Measurements from ENCODE around the gene EDAR. TPM values are rescaled to one million over a fixed set of nuclear protein-coding genes. Genes with fewer than 3 reads are reported as not detected.

EDAR gene
- total and polyA plus RNA-seq, 11 donors, result 0.01 to 0.20 (median 0.16) TPM; not detected in 8

DNA sequence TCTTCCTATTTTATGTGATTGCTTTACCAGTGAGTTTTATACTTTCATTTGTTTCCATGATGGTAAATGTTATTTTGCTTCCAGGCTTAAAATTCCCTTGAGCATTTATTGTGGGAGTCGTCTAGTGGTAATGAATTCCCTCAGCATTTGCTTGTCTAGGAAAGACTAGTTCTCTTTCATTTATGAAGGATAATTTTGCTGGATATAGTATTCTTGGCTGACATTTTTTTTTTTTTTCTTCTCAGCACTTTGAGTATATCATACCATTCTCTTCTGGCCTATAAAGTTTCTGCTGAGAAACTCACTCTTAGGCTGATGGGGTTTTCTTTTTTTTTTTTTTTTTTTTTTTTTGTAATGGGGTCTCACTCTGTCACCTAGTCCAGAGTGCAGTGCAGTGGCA is 99.1 kb downstream of the EDAR start:
- Histone ChIP-seq H3K9me3 (peaks cover 0 to 54% (median 20%) of the 10 kb centered on the region in 12 donors), H3K36me3 (no peaks in the 10 kb centered on the region), H3K4me3 (no peak overlapping the region), H3K27ac (no peak overlapping the region), H3K4me1 (no peaks in the 10 kb centered on the region), H3K27me3 (no peaks in the 10 kb centered on the region)
- no peak for ATAC-seq
- intact Hi-C loops (cut with DNase I), result no loop called here
- TF ChIP-seq, protein P1, sequence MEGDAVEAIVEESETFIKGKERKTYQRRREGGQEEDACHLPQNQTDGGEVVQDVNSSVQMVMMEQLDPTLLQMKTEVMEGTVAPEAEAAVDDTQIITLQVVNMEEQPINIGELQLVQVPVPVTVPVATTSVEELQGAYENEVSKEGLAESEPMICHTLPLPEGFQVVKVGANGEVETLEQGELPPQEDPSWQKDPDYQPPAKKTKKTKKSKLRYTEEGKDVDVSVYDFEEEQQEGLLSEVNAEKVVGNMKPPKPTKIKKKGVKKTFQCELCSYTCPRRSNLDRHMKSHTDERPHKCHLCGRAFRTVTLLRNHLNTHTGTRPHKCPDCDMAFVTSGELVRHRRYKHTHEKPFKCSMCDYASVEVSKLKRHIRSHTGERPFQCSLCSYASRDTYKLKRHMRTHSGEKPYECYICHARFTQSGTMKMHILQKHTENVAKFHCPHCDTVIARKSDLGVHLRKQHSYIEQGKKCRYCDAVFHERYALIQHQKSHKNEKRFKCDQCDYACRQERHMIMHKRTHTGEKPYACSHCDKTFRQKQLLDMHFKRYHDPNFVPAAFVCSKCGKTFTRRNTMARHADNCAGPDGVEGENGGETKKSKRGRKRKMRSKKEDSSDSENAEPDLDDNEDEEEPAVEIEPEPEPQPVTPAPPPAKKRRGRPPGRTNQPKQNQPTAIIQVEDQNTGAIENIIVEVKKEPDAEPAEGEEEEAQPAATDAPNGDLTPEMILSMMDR (IDR thresholded peaks at IDR 0.05), result no peak
- TF ChIP-seq POLR2A (IDR thresholded peaks at IDR 0.05), result no peak
- DNase-seq, result no peak
- 94 to 98% (median 95%) methylated on average over 1 of the region's 1 CpG for WGBS, 4 donors

DNA sequence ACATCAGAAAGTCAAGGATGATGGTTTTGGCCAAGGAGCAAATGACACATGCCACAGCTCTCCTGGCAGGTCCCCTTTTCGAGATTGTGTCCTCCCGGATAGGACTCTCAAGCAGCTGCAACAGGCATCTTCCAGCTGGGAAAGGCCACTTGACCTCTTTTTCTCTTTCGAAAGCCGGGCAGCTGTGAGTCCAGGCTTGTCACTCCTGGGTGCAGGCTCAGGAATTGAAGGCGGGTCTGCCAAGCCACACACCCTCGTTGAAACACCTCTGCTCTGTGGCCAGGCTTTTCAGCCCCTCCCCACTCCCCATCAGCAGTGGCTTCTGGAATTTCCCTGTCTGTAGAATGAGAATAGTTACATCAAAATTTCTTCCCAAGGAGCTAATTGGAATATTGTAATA is 104.4 kb downstream of the EDAR start:
- Histone ChIP-seq H3K36me3 (no peaks in the 10 kb centered on the region), H3K27me3 (no peaks in the 10 kb centered on the region), H3K4me3 (no peak overlapping the region), H3K27ac (no peak overlapping the region), H3K4me1 (no peaks in the 10 kb centered on the region), H3K9me3 (peaks cover 0 to 57% (median 15%) of the 10 kb centered on the region in 12 donors)
- no peak for TF ChIP-seq POLR2A (IDR thresholded peaks at IDR 0.05)
- TF ChIP-seq, protein P1 (IDR thresholded peaks at IDR 0.05), result no peak
- 42 to 49% (median 45%) methylated on average over 6 of the region's 6 CpGs for WGBS, 4 donors
- DNase-seq (no peak), ATAC-seq (no peak)
- intact Hi-C loops (cut with DNase I), result no loop called here

DNA sequence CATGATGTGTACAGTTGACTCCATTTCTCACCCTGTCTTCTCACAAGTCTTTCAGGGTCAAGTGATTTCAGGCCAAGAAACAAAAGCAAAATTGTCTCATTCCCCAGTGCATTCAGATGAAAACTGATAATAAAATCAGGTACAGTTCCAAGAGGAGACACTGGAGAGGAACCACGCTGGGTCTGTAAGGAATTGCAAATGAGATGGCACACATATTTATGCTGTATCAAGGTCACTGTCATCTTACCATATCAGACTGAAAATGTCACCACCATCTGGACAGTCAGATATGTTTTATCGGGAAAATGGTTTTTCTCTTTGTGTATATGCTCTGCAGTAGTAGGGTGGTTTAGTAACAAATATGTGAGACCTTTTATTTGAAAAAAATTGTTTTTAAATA is 110.7 kb downstream of the EDAR start:
- DNase-seq, result no peak
- ATAC-seq, result no peak
- Histone ChIP-seq H3K27ac (no peak overlapping the region), H3K36me3 (no peaks in the 10 kb centered on the region), H3K4me1 (no peaks in the 10 kb centered on the region), H3K4me3 (no peak overlapping the region), H3K27me3 (no peaks in the 10 kb centered on the region), H3K9me3 (peaks cover 0 to 24% (median 6%) of the 10 kb centered on the region in 12 donors)
- no peak for TF ChIP-seq POLR2A (IDR thresholded peaks at IDR 0.05)
- TF ChIP-seq, protein P1 (IDR thresholded peaks at IDR 0.05), result no peak
- intact Hi-C loops (cut with DNase I), result no loop called here
- 62 to 98% (median 72%) methylated on average over 2 of the region's 2 CpGs for WGBS, 4 donors

DNA sequence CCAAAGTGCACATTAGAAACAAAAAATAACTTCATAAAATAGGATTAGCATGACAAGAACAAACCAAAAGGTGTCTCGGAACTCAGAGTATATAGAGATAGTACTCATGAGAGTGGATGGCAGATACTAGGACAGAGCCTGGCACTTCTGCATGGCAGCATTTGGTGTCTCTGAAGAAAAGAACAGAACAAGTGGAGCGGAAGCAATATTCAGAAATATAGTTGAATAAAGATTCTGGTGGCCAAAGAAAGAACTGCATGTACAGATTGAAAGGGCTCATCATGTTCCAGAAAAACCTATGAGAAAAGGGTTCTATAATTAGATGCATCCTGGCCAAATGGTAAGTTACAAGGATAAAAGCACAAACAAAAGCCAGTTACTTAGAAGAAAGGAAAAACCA is 111.5 kb downstream of the EDAR start:
- TF ChIP-seq, protein P1 (IDR thresholded peaks at IDR 0.05), result peak in 3 of 12 donors; percentile 23 to 39 (median 25)
- no peak for TF ChIP-seq POLR2A (IDR thresholded peaks at IDR 0.05)
- no peaks in the 10 kb centered on the region for H3K36me3 ChIP-seq
- no peaks in the 10 kb centered on the region for H3K27me3 ChIP-seq
- H3K4me1 ChIP-seq, result no peaks in the 10 kb centered on the region
- intact Hi-C loops (cut with DNase I), result no loop called here
- no peak overlapping the region for H3K4me3 ChIP-seq
- H3K27ac ChIP-seq, result no peak overlapping the region
- ATAC-seq (no peak), DNase-seq (no peak)
- H3K9me3 ChIP-seq, result peaks cover 0 to 21% (median 6%) of the 10 kb centered on the region in 12 donors
- WGBS, 4 donors, result 96 to 100% (median 98%) methylated on average over 2 of the region's 2 CpGs
